Adrenal gland (tissue), 12 donors: ENCODE data around the gene TNNT3. TPM values are rescaled to one million over a fixed set of nuclear protein-coding genes. Genes with fewer than 3 reads are reported as not detected.

Experiments used
- DNase-seq, 7 donors: peaks; one replicate each; pipeline ENCODE4 v3.0.0-alpha.2; 2019 to 2020
- H3K27ac ChIP-seq, 5 donors: fragments of 200-600 bp; sonication (generic) in 4 of 5; 1 replicate in 3 of 5; 2 replicates in 2 of 5; pipeline versions ENCODE4 v1.5.1 to v1.8.0; 2016 to 2020; ENCODE audit warnings: mild to moderate bottlenecking in 1 of 5
- H3K27me3 ChIP-seq: fragments of 200-600 bp; 2 replicates; pipeline ENCODE4 v1.8.0; 2021
- H3K36me3 ChIP-seq, 2 donors: fragments of 200-600 bp; replicated peaks in 1 of 2; 1 replicate in 1 of 2; 2 replicates in 1 of 2; pipeline versions ENCODE4 v1.5.1 to v1.8.0; 2018 to 2022
- H3K4me1 ChIP-seq, 2 donors: fragments of 200-600 bp; replicated peaks in 1 of 2; 1 replicate in 1 of 2; 2 replicates in 1 of 2; pipeline versions ENCODE4 v1.5.1 to v1.8.0; 2018 to 2021
- H3K4me3 ChIP-seq, 4 donors: fragments of 200-600 bp; sonication (generic) in 3 of 4; one replicate each; pipeline ENCODE4 v1.5.1; 2016 to 2018
- H3K9me3 ChIP-seq, 3 donors: fragments of 200-600 bp; sonication (generic) in 1 of 3; replicated peaks in 1 of 3; 1 replicate in 2 of 3; 2 replicates in 1 of 3; pipeline versions ENCODE4 v1.5.1 to v1.8.0; 2016 to 2021
- POLR2A ChIP-seq, 2 donors: fragments of 450-650 bp; IDR thresholded peaks; one replicate each; pipeline ENCODE4 v1.6.1; 2017; ENCODE audit warnings: antibody characterized with exemption in 2 of 2, mild to moderate bottlenecking in 2 of 2, moderate library complexity in 1 of 2
- WGBS, 4 donors: extraction: QIAGEN DNeasy Blood & Tissue Kit in 2 of 4; methylation state at CpG; one replicate each; pipeline versions ENCODE4 v1.1.5 to v1.1.7; 2013 to 2017; 5-methylcytosine and 5-hydroxymethylcytosine counted together
- intact Hi-C, 2 donors: fragments of 100-400 bp; cut with DNase I; formaldehyde crosslinking; loops; one replicate each; pipeline versions ENCODE4 v1.14.1 to v1.15.0; 2022 to 2023
- polyA plus RNA-seq, 3 donors: library from polyadenylated mRNA; stranded (reverse); fragments of 200-250 nt in 2 of 3; fragments of 350-450 nt in 1 of 3; fragmentation: Illumina TruSeq in 1 of 3; extraction: RNeasy Lipid Tissue Mini Kit (QIAGEN cat#74804) in 1 of 3; gene quantifications; one replicate each; pipeline ENCODE4 v1.2.3, GENCODE V29; 2013 to 2014
- total RNA-seq, 9 donors: library from RNA; depleted of rRNA in 4 of 9; stranded (reverse); fragments of >200 nt in 4 of 9; fragments of 120-200 nt in 1 of 9; fragmentation: NEBNext Ultra II Directional in 1 of 9; extraction: Animal tissue kit (Norgen Biotek cat#: 25700) in 1 of 9; gene quantifications; one replicate each; pipeline versions ENCODE4 v1.1.0 to v1.2.4, GENCODE V29; 2013 to 2023
- TF ChIP-seq, protein P1 (sequence below), 6 experiments: fragments of 450-650 bp in 4 of 6; fragments of 200-600 bp in 2 of 6; sonication (generic) in 1 of 6; IDR thresholded peaks; 1 replicate in 5 of 6; 2 replicates in 1 of 6; pipeline versions ENCODE4 v1.5.1 to v1.8.0; 2016 to 2021; ENCODE audit warnings: antibody characterized with exemption in 6 of 6, mild to moderate bottlenecking in 2 of 6, moderate library complexity in 1 of 6
- donor health status: healthy with polysubstance abuse.
- donor health status: Bipolar disorder and iron deficiency.
- donor health status: DM: yes; HTN: yes; CAD: no.
- donor health status: DM: no; HTN: no; CAD: no.
- donor health status: DM: no; HTN: no; CAD: no.
- donor health status: DM: yes; HTN: yes; CAD: no.

TNNT3 gene
- total and polyA plus RNA-seq, 12 donors, result 0.81 to 12.2 (median 5.4) TPM; not detected in 1

DNA sequence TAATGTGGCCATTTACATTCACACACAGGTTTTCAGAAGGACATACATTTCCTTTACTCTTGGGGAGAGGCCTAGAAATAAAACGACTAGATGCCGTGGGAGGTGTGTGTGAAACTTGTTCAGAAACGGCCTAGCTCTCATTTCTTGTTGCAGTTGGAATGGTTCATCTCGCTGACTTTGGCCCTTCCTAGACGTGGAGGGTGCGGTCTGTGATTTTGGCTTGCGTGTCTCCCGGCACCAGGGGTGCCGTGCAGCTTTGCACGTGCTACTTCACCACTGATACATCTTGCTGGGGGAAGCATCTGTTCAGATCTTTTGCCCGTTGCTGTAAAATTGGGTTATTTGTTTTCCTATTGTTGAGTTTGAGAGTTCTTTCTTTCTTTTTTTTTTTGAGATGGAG is 24.7 kb upstream of the TNNT3 start:
- intact Hi-C loops, result loop anchor here (5.0 to 10.0 kb wide), 2 partner anchors 48 to 50 kb away; partner anchors contain the start of gene MRPL23 (in 1 of the 2)
- Histone ChIP-seq H3K36me3 (no peaks in the 10 kb centered on the region), H3K9me3 (no peaks in the 10 kb centered on the region), H3K4me1 (no peaks in the 10 kb centered on the region), H3K27me3 (no peaks in the 10 kb centered on the region), H3K4me3 (no peak overlapping the region), H3K27ac (no peak overlapping the region)
- no peak for DNase-seq
- 82 to 94% (median 90%) methylated on average over 11 of the region's 11 CpGs for WGBS, 4 donors
- TF ChIP-seq, protein P1, sequence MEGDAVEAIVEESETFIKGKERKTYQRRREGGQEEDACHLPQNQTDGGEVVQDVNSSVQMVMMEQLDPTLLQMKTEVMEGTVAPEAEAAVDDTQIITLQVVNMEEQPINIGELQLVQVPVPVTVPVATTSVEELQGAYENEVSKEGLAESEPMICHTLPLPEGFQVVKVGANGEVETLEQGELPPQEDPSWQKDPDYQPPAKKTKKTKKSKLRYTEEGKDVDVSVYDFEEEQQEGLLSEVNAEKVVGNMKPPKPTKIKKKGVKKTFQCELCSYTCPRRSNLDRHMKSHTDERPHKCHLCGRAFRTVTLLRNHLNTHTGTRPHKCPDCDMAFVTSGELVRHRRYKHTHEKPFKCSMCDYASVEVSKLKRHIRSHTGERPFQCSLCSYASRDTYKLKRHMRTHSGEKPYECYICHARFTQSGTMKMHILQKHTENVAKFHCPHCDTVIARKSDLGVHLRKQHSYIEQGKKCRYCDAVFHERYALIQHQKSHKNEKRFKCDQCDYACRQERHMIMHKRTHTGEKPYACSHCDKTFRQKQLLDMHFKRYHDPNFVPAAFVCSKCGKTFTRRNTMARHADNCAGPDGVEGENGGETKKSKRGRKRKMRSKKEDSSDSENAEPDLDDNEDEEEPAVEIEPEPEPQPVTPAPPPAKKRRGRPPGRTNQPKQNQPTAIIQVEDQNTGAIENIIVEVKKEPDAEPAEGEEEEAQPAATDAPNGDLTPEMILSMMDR (IDR thresholded peaks at IDR 0.05), result no peak
- no peak for TF ChIP-seq POLR2A (IDR thresholded peaks at IDR 0.05)

GRCh38 chr11:1896468-1896867 is 23.0 kb upstream of the TNNT3 start:
- TF ChIP-seq, protein P1 (IDR thresholded peaks at IDR 0.05), result no peak
- no peak for TF ChIP-seq POLR2A (IDR thresholded peaks at IDR 0.05)
- no peaks in the 10 kb centered on the region for H3K36me3 ChIP-seq
- H3K9me3 ChIP-seq, result no peaks in the 10 kb centered on the region
- no peaks in the 10 kb centered on the region for H3K27me3 ChIP-seq
- no peaks in the 10 kb centered on the region for H3K4me1 ChIP-seq
- no peak overlapping the region for H3K27ac ChIP-seq
- WGBS, 4 donors, result 63 to 72% (median 66%) methylated on average over 10 of the region's 10 CpGs
- no peak for DNase-seq
- H3K4me3 ChIP-seq, result no peak overlapping the region
- intact Hi-C loops, result loop anchor here (5.0 to 10.0 kb wide), 2 partner anchors 46 to 48 kb away; partner anchors contain the start of gene MRPL23 (in 1 of the 2)

DNA sequence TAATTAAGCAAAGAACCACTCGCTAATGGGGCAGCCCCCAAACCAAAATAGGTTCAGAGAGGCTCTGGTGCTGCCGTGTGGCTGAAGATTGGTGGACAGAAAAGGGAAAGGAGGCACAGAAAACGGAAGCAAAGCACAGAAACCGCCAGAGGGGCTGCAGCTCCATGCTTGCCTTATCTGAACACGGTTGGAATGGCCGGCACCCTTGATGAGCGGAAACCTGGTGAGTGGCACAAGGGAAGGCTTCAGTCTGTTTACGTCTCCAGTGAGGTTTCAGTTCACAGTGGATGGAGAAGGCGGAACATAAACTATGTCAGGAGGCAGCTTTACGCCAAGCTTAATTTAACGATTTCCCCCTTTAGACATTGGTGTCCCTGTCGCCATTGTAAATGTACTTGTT is 22.6 kb upstream of the TNNT3 start:
- TF ChIP-seq, protein P1 (IDR thresholded peaks at IDR 0.05), result no peak
- no peak for TF ChIP-seq POLR2A (IDR thresholded peaks at IDR 0.05)
- no peaks in the 10 kb centered on the region for H3K36me3 ChIP-seq
- no peaks in the 10 kb centered on the region for H3K27me3 ChIP-seq
- H3K4me1 ChIP-seq, result no peaks in the 10 kb centered on the region
- no peak overlapping the region for H3K27ac ChIP-seq
- no peaks in the 10 kb centered on the region for H3K9me3 ChIP-seq
- intact Hi-C loops, result loop anchor here (5.0 to 10.0 kb wide), 2 partner anchors 45 to 48 kb away; partner anchors contain the start of gene MRPL23 (in 1 of the 2)
- DNase-seq, result no peak
- WGBS, 4 donors, result 67 to 83% (median 73%) methylated on average over 12 of the region's 12 CpGs
- no peak overlapping the region for H3K4me3 ChIP-seq

GRCh38 chr11:1899090-1899489 is 20.4 kb upstream of the TNNT3 start:
- TF ChIP-seq, protein P1 (IDR thresholded peaks at IDR 0.05), result no peak
- no peak for TF ChIP-seq POLR2A (IDR thresholded peaks at IDR 0.05)
- Histone ChIP-seq H3K4me1 (no peaks in the 10 kb centered on the region), H3K36me3 (no peaks in the 10 kb centered on the region), H3K4me3 (no peak overlapping the region), H3K9me3 (no peaks in the 10 kb centered on the region), H3K27ac (no peak overlapping the region), H3K27me3 (no peaks in the 10 kb centered on the region)
- 85 to 100% (median 94%) methylated on average over 4 of the region's 4 CpGs for WGBS, 4 donors
- intact Hi-C loops, result loop anchor here (5.0 to 10.0 kb wide), 2 partner anchors 43 to 46 kb away; partner anchors contain the start of gene MRPL23 (in 1 of the 2)
- no peak for DNase-seq
